IMR-90 (cell line): ENCODE results near the gene BEST1. TPM values are rescaled to one million over a fixed set of nuclear protein-coding genes. Genes with fewer than 3 reads are reported as not detected.

Experiments used
- ATAC-seq: fragments of 200-7000 bp; cut with Tn5 transposase; 2 replicates; pipeline ENCODE4 v1.9.1; 2020; ENCODE audit warnings: low read depth, mild to moderate bottlenecking, moderate library complexity
- BruUV-seq: library from RNA; stranded (reverse); fragments of 400-500 nt; replicated peaks from 2 replicates; lab custom pipeline; 2021; lab: Mats Ljungman, UMichigan
- CTCF ChIA-PET: fragments of 300-600 bp; formaldehyde crosslinking; extraction: SDS; loops from one replicate; lab custom pipeline; 2021; ENCODE audit warnings: antibody characterized with exemption; lab: Yijun Ruan, JAX
- POLR2A ChIA-PET: fragments of 300-600 bp; sonication (Branson Sonifier 250); formaldehyde crosslinking; loops from one replicate; lab custom pipeline; 2022; ENCODE audit warnings: antibody characterized with exemption; ENCODE audit not compliant: unreplicated experiment; lab: Charles Lee
- DNase-seq: peaks from one replicate; pipeline ENCODE4 v3.0.0; 2013
- H2AFZ ChIP-seq: replicated peaks from 2 replicates; pipeline ENCODE3; 2013; ENCODE audit warnings: low read length, mild to moderate bottlenecking; ENCODE audit not compliant: poor library complexity
- H2AK5ac ChIP-seq: 2 replicates; pipeline ENCODE4 v1.6.1; 2013; ENCODE audit warnings: low read depth, low read length, inconsistent platforms
- H2AK9ac ChIP-seq: replicated peaks from 2 replicates; pipeline ENCODE3; 2013; ENCODE audit warnings: mild to moderate bottlenecking, low read depth, low read length, moderate library complexity; ENCODE audit not compliant: poor library complexity
- H2BK120ac ChIP-seq: 2 replicates; pipeline ENCODE4 v1.6.1; 2013; ENCODE audit warnings: low read depth, low read length, inconsistent platforms
- H2BK15ac ChIP-seq: 3 replicates; pipeline ENCODE4 v1.6.1; 2013; ENCODE audit warnings: low read depth, low read length, inconsistent platforms
- H2BK20ac ChIP-seq: 2 replicates; pipeline ENCODE4 v1.6.1; 2013; ENCODE audit warnings: low read depth, mild to moderate bottlenecking, inconsistent platforms, low read length, moderate library complexity
- H2BK5ac ChIP-seq: 2 replicates; pipeline ENCODE4 v1.6.1; 2013; ENCODE audit warnings: mild to moderate bottlenecking, low read depth, low read length, inconsistent platforms; ENCODE audit not compliant: poor library complexity, severe bottlenecking
- H3K14ac ChIP-seq: replicated peaks from 2 replicates; pipeline ENCODE4 v1.6.1; 2013; ENCODE audit warnings: low read depth, low read length, inconsistent platforms
- H3K18ac ChIP-seq: 2 replicates; pipeline ENCODE4 v1.6.1; 2013; ENCODE audit warnings: low read depth, low read length, control low read depth
- H3K23ac ChIP-seq: 2 replicates; pipeline ENCODE4 v1.6.1; 2013; ENCODE audit warnings: low read depth, low read length, inconsistent platforms
- H3K27ac ChIP-seq: 2 replicates; pipeline ENCODE4 v1.5.1; 2013; ENCODE audit warnings: mild to moderate bottlenecking, control low read depth, low read length; ENCODE audit not compliant: insufficient read depth
- H3K27me3 ChIP-seq: 2 replicates; pipeline ENCODE4 v1.6.1; 2013; ENCODE audit warnings: low read length; ENCODE audit not compliant: control insufficient read depth, insufficient read depth
- H3K36me3 ChIP-seq: 2 replicates; pipeline ENCODE4 v1.6.1; 2013; ENCODE audit warnings: low read length, mixed read lengths; ENCODE audit not compliant: control insufficient read depth, insufficient read depth
- H3K4ac ChIP-seq: 2 replicates; pipeline ENCODE4 v1.6.1; 2013; ENCODE audit warnings: low read depth, low read length, inconsistent platforms
- H3K4me1 ChIP-seq: 2 replicates; pipeline ENCODE4 v1.6.1; 2013; ENCODE audit warnings: low read length, mixed read lengths; ENCODE audit not compliant: control insufficient read depth, insufficient read depth
- H3K4me2 ChIP-seq: 2 replicates; pipeline ENCODE4 v1.6.1; 2013; ENCODE audit warnings: low read depth, mild to moderate bottlenecking, control low read depth, low read length, moderate library complexity
- H3K4me3 ChIP-seq: 2 replicates; pipeline ENCODE4 v1.5.1; 2013; ENCODE audit warnings: low read depth, mild to moderate bottlenecking, control low read depth, low read length, moderate library complexity; ENCODE audit not compliant: insufficient read depth
- H3K56ac ChIP-seq: 2 replicates; pipeline ENCODE4 v1.6.1; 2013; ENCODE audit warnings: low read length, inconsistent platforms; ENCODE audit not compliant: insufficient read depth; ENCODE audit errors: extremely low read depth
- H3K79me1 ChIP-seq, 2 experiments: 2 replicates each; pipeline ENCODE4 v1.6.1; 2013; ENCODE audit warnings: low read length in 2 of 2, inconsistent platforms in 1 of 2, low read depth in 1 of 2
- H3K9ac ChIP-seq: 2 replicates; pipeline ENCODE4 v1.6.1; 2013; ENCODE audit warnings: low read depth, low read length, control low read depth
- H3K9me1 ChIP-seq: 2 replicates; pipeline ENCODE4 v1.6.1; 2013; ENCODE audit warnings: low read length, inconsistent platforms; ENCODE audit not compliant: insufficient read depth
- H3K9me3 ChIP-seq: 2 replicates; pipeline ENCODE4 v1.6.1; 2013; ENCODE audit warnings: low read length; ENCODE audit not compliant: control insufficient read depth, insufficient read depth
- H4K20me1 ChIP-seq: 2 replicates; pipeline ENCODE4 v1.6.1; 2013; ENCODE audit warnings: low read length, inconsistent platforms; ENCODE audit not compliant: insufficient read depth
- H4K5ac ChIP-seq: 2 replicates; pipeline ENCODE4 v1.6.1; 2013; ENCODE audit warnings: mild to moderate bottlenecking, low read depth, low read length, control low read depth
- H4K8ac ChIP-seq, 2 experiments: 2 replicates each; pipeline ENCODE4 v1.6.1; 2013; ENCODE audit warnings: low read depth in 2 of 2, low read length in 2 of 2, control low read depth in 1 of 2, inconsistent platforms in 1 of 2
- H4K91ac ChIP-seq: 2 replicates; pipeline ENCODE4 v1.6.1; 2013; ENCODE audit warnings: low read depth, low read length, inconsistent platforms; ENCODE audit not compliant: insufficient read depth
- BHLHE40 ChIP-seq: fragments of 150-350 bp; IDR thresholded peaks from 2 replicates; pipeline ENCODE4 v1.6.1; 2016; ENCODE audit warnings: mild to moderate bottlenecking, low read depth, low read length
- CEBPB ChIP-seq: IDR thresholded peaks from 2 replicates; pipeline ENCODE4 v1.6.1; 2012; ENCODE audit warnings: low read depth, low read length, improper control_type of control experiment
- MAFK ChIP-seq: IDR thresholded peaks from 2 replicates; pipeline ENCODE4 v1.6.1; 2012; ENCODE audit warnings: low read depth, low read length, improper control_type of control experiment
- MAZ ChIP-seq: IDR thresholded peaks from 2 replicates; pipeline ENCODE4 v1.6.1; 2012; ENCODE audit warnings: low read depth, mild to moderate bottlenecking, low read length, improper control_type of control experiment, moderate library complexity, borderline replicate concordance
- MXI1 ChIP-seq: IDR thresholded peaks from 2 replicates; pipeline ENCODE4 v1.6.1; 2012; ENCODE audit warnings: low read depth, mild to moderate bottlenecking, low read length, moderate library complexity, borderline replicate concordance
- NFE2L2 ChIP-seq: fragments of 150-350 bp; IDR thresholded peaks from 2 replicates; pipeline ENCODE4 v1.6.1; 2016; ENCODE audit warnings: low read depth, mild to moderate bottlenecking, low read length
- RAD21 ChIP-seq: IDR thresholded peaks from 2 replicates; pipeline ENCODE4 v1.6.1; 2012; ENCODE audit warnings: low read length, improper control_type of control experiment
- RCOR1 ChIP-seq: IDR thresholded peaks from 2 replicates; pipeline ENCODE4 v1.6.1; 2012; ENCODE audit warnings: mild to moderate bottlenecking, low read length, improper control_type of control experiment; ENCODE audit not compliant: insufficient replicate concordance
- WGBS, 2 experiments: methylation state at CpG; one replicate each; pipeline versions ENCODE4 v1.1.5 to v1.1.7; 2013; ENCODE audit warnings: missing lambda C conversion rate in 2 of 2; ENCODE audit not compliant: insufficient read length in 1 of 2; ENCODE audit errors: extremely low coverage in 2 of 2; 5-methylcytosine and 5-hydroxymethylcytosine counted together
- dilution Hi-C: fragments of 300-500 bp; cut with HindIII; formaldehyde crosslinking; loops from one replicate; pipeline ENCODE4 v1.14.3; 2018; ENCODE audit warnings: low sequenced_read_pairs; ENCODE audit not compliant: unreplicated experiment
- in situ Hi-C: fragments of 300-500 bp; cut with MboI; formaldehyde crosslinking; loops from 3 replicates; pipeline ENCODE4 v1.14.3; 2019; ENCODE audit warnings: low sequenced_read_pairs, inconsistent platforms, mixed read lengths
- intact Hi-C: fragments of 100-400 bp; cut with micrococcal nuclease; formaldehyde crosslinking; loops from 2 replicates; pipeline ENCODE4 v1.10.0; 2022
- polyA plus RNA-seq, 3 experiments: library from polyadenylated mRNA; depleted of rRNA; stranded (reverse); fragments of >200 nt; gene quantifications; 2 replicates each; pipeline ENCODE4 v1.2.3, GENCODE V29; 2012; ENCODE audit warnings: low replicate concordance in 1 of 3
- total RNA-seq: library from RNA; depleted of rRNA; stranded (reverse); fragments of >200 nt; gene quantifications from 2 replicates; pipeline ENCODE4 v1.2.3, GENCODE V29; 2012

Gene BEST1
- total and polyA plus RNA-seq, 2 of the 4 experiments (the other 2 are of a cell fraction), result 0.90 to 1.4 TPM

- H2BK5ac ChIP-seq, result no peak overlapping the region
- 0 out of 2 replicates have a peak, but pooled peaks cover 3% of the 10 kb centered on the region for H4K20me1 ChIP-seq
- no peak overlapping the region for H4K91ac ChIP-seq
- H3K14ac ChIP-seq, result no peak overlapping the region
- H2AK9ac ChIP-seq, result no peak overlapping the region
- no peak overlapping the region for H2AFZ ChIP-seq
- WGBS, 2 experiments, result 85% methylated on average over 7 of the region's 14 CpGs; no CpG with 5 or more reads in 1 of the 2 experiments
- intact Hi-C loops, result no loop called here
- TF ChIP-seq BHLHE40, result no peak
- no peak for TF ChIP-seq NFE2L2
- TF ChIP-seq CEBPB, result no peak
- TF ChIP-seq MAZ, result no peak
- TF ChIP-seq MXI1, result no peak
- no peak for TF ChIP-seq RAD21
- TF ChIP-seq RCOR1, result no peak
- TF ChIP-seq MAFK, result no peak
- CTCF ChIA-PET, result interaction anchor here (1.7 kb wide), 1 partner anchor 175 kb away, joined by 8 read pairs; no protein-coding TSS in a partner anchor
- BruUV-seq, result no TSS peak
- no peak overlapping the region for H3K56ac ChIP-seq
- H3K4me3 ChIP-seq, result no peak overlapping the region
- no peak overlapping the region for H3K27ac ChIP-seq
- no peak overlapping the region for H3K23ac ChIP-seq
- ATAC-seq, result no peak
- H2AK5ac ChIP-seq, result no peak overlapping the region
- H3K36me3 ChIP-seq, result peaks cover 1% of the 10 kb centered on the region; the same call in 1 of the 2 replicates
- no peak overlapping the region for H3K4me2 ChIP-seq
- no peaks in the 10 kb centered on the region for H3K79me1 ChIP-seq
- no peak overlapping the region for H3K9ac ChIP-seq
- H3K27me3 ChIP-seq, result no peaks in the 10 kb centered on the region
- H3K4me1 ChIP-seq, result no peaks in the 10 kb centered on the region
- H2BK20ac ChIP-seq, result no peak overlapping the region
- H2BK120ac ChIP-seq, result no peak overlapping the region
- dilution Hi-C loops, result no loop called here
- no peak overlapping the region for H4K5ac ChIP-seq
- no peaks in the 10 kb centered on the region for H3K9me1 ChIP-seq
- no peak overlapping the region for H3K18ac ChIP-seq
- in situ Hi-C loops, result no loop called here
- H3K4ac ChIP-seq, result no peak overlapping the region
- no peak overlapping the region for H2BK15ac ChIP-seq
- no peaks in the 10 kb centered on the region for H3K9me3 ChIP-seq
- POLR2A ChIA-PET, result no interaction called here
- no peak for DNase-seq
- no peak overlapping the region for H4K8ac ChIP-seq
Observed at GRCh38 chr11:61906522-61906909, 43.6 kb upstream of the BEST1 start.
